Measurements from ENCODE around the gene NECAB2.

NECAB2 gene

GRCh38 chr16:84047206-84047605 lies 79.2 kb downstream of the NECAB2 start:
- no peak for DNase-seq

- no peak for DNase-seq
Observed at GRCh38 chr16:84047626-84048025, 79.6 kb downstream of the NECAB2 start.

GRCh38 chr16:84048270-84048669 lies 80.2 kb downstream of the NECAB2 start:
- DNase-seq = no peak

- DNase-seq = no peak
Observed at GRCh38 chr16:84048871-84049270, 80.8 kb downstream of the NECAB2 start.

DNA sequence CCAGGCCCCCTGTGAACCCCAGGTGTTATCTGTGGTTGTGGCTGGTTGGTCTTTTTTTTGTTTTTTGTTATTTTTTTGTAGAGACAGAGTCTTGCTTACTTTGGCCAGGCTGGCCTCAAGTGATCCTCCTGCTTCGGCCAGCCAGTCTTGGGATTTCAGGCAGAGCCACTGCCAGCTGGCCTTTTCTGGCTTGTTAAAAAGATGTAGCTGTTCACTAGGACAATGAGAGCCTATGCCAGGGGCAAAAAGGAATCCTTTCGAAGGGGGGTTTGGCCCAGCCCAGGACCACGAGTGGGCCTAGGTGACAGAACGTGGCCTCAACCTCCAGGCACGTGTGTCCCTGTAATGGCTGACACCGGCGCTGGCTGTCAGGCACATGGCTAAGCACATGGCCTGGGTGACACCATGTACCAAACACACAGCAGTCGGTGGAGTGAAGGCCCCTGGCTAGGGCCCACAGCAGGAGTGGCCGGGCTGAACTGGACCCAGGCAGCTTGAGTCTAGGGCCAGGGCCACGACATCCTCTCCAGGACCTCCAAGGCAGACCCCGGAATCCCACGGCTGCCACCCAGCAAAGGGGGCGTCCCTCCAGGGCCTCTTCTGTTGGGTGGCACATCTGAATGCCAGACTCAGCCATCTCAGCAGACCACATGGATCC lies 81.5 kb downstream of the NECAB2 start:
- no peak for DNase-seq

GRCh38 chr16:84050316-84050715 lies 82.3 kb downstream of the NECAB2 start:
- no peak for DNase-seq

DNA sequence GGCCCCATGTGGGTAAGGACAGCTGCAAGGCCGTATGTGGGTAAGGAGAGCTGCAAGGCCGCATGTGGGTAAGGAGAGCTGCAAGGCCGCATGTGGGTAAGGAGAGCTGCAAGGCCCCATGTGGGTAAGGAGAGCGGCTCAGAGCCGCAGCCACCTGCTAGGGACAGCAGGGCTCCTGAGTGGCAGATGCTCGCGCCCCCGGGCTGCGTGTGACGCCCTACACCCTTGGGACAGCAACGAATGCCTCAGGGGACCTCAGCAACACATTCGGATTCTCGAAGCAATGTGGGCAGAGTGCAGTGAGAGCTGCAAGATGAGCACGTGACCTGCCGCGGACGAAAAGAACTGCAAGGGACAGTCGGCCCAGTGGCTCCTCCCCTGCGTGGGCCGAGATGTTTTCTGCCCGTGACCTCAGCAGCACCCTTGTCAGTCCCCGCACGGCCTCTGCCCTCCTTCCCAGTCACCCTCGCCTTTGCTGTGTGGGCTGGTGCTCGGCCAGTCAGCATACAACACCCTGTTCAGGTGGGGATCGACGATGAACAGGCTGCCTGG lies 84.1 kb downstream of the NECAB2 start:
- DNase-seq = no peak
